ENCODE data around the gene DLGAP1.

DNA sequence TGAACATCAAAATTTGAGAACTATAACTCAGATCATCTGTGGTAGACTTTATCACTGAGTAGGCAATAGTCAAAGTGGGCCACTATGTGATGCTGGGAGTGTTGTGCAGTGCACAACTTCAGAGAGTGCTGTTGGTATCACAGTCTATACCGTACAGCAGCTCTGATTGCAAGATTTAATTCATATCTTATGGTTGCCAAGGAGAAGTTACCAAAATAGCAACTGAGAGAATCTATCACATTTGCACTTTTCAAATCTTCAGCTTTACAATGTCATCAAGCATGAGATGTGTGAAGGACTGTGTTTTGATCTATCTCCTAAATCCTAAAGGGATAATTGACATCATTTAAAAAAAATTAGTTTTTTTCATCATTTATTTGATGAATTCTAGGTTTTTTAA is 216.1 kb downstream of the DLGAP1 start:
- TF ChIP-seq, protein P1, sequence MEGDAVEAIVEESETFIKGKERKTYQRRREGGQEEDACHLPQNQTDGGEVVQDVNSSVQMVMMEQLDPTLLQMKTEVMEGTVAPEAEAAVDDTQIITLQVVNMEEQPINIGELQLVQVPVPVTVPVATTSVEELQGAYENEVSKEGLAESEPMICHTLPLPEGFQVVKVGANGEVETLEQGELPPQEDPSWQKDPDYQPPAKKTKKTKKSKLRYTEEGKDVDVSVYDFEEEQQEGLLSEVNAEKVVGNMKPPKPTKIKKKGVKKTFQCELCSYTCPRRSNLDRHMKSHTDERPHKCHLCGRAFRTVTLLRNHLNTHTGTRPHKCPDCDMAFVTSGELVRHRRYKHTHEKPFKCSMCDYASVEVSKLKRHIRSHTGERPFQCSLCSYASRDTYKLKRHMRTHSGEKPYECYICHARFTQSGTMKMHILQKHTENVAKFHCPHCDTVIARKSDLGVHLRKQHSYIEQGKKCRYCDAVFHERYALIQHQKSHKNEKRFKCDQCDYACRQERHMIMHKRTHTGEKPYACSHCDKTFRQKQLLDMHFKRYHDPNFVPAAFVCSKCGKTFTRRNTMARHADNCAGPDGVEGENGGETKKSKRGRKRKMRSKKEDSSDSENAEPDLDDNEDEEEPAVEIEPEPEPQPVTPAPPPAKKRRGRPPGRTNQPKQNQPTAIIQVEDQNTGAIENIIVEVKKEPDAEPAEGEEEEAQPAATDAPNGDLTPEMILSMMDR (conservative IDR thresholded peaks at IDR 0.05; ENCODE audit: low read depth in 2 of 2), result no peak
- TF ChIP-seq EZH2 (IDR thresholded peaks at IDR 0.05; ENCODE audit: low read depth, unreplicated experiment), result no peak
- TF ChIP-seq, protein P2, sequence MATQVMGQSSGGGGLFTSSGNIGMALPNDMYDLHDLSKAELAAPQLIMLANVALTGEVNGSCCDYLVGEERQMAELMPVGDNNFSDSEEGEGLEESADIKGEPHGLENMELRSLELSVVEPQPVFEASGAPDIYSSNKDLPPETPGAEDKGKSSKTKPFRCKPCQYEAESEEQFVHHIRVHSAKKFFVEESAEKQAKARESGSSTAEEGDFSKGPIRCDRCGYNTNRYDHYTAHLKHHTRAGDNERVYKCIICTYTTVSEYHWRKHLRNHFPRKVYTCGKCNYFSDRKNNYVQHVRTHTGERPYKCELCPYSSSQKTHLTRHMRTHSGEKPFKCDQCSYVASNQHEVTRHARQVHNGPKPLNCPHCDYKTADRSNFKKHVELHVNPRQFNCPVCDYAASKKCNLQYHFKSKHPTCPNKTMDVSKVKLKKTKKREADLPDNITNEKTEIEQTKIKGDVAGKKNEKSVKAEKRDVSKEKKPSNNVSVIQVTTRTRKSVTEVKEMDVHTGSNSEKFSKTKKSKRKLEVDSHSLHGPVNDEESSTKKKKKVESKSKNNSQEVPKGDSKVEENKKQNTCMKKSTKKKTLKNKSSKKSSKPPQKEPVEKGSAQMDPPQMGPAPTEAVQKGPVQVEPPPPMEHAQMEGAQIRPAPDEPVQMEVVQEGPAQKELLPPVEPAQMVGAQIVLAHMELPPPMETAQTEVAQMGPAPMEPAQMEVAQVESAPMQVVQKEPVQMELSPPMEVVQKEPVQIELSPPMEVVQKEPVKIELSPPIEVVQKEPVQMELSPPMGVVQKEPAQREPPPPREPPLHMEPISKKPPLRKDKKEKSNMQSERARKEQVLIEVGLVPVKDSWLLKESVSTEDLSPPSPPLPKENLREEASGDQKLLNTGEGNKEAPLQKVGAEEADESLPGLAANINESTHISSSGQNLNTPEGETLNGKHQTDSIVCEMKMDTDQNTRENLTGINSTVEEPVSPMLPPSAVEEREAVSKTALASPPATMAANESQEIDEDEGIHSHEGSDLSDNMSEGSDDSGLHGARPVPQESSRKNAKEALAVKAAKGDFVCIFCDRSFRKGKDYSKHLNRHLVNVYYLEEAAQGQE (IDR thresholded peaks at IDR 0.05; ENCODE audit: unreplicated experiment), result no peak
- no peak for TF ChIP-seq POLR2AphosphoS5 (IDR thresholded peaks at IDR 0.05; ENCODE audit: low read depth)
- TF ChIP-seq, protein P3, sequence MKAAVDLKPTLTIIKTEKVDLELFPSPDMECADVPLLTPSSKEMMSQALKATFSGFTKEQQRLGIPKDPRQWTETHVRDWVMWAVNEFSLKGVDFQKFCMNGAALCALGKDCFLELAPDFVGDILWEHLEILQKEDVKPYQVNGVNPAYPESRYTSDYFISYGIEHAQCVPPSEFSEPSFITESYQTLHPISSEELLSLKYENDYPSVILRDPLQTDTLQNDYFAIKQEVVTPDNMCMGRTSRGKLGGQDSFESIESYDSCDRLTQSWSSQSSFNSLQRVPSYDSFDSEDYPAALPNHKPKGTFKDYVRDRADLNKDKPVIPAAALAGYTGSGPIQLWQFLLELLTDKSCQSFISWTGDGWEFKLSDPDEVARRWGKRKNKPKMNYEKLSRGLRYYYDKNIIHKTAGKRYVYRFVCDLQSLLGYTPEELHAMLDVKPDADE (IDR thresholded peaks at IDR 0.05), result no peak
- no peak for TF ChIP-seq CREB1 (CRISPR knock-in tag; IDR thresholded peaks at IDR 0.05; ENCODE audit: low read depth)
- no peak for TF ChIP-seq EZH2phosphoT487 (IDR thresholded peaks at IDR 0.05; ENCODE audit: unreplicated experiment)
- TF ChIP-seq ZNF331 (CRISPR knock-in tag; IDR thresholded peaks at IDR 0.05; ENCODE audit: low read depth), result no peak
- no peak for TF ChIP-seq JUNB (IDR thresholded peaks at IDR 0.05; ENCODE audit: unreplicated experiment)
- TF ChIP-seq NANOG (IDR thresholded peaks at IDR 0.05; ENCODE audit: borderline replicate concordance), result no peak

Data from GM23338 (cell line).